ENCODE measurements around the gene EEF2.

DNA sequence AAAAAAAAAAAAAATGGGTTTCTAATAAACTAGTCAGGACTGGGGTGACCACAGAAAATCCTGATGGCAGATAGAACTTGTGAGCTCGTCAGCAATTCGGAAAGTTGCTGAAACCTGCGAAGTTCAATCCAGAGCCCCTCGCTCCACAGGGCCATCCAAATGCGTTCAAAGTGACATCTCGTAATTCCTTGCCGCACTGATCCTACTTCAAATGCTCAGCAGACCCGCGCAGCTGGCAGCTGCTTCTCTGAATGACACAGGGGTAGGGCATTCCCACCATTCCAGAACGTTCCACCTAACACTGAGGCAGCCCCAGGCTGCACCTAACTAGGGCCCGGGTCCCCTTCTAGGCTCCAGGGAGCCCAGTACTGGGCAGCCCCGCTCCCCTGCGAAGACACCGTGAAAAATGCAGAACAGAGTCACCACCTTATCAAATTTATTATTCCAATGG lies 9.6 kb downstream of the EEF2 start:
- TF ChIP-seq EZH2phosphoT487 (IDR thresholded peaks at IDR 0.05; ENCODE audit: borderline replicate concordance, low read depth, low read length): no peak
- no peak for TF ChIP-seq CTCF (conservative IDR thresholded peaks at IDR 0.05; ENCODE audit: low read length)
